Caco-2 (cell line): ENCODE data around the gene SAMD4A. TPM values are rescaled to one million over a fixed set of nuclear protein-coding genes. Genes with fewer than 3 reads are reported as not detected.

ENCODE experiments used
- BruUV-seq: library from RNA; stranded (reverse); fragments of 400-500 nt; replicated peaks from 2 replicates; lab custom pipeline; 2021; lab: Mats Ljungman, UMichigan
- CTCF ChIA-PET: fragments of 300-600 bp; sonication (Branson Sonifier 250); formaldehyde crosslinking; loops from one replicate; lab custom pipeline; 2022; ENCODE audit warnings: antibody characterized with exemption; lab: Charles Lee
- POLR2A ChIA-PET: fragments of 300-600 bp; sonication (Branson Sonifier 250); formaldehyde crosslinking; loops from one replicate; lab custom pipeline; 2022; ENCODE audit warnings: antibody characterized with exemption; lab: Charles Lee
- DNase-seq, 2 experiments: peaks; one replicate each; pipeline versions ENCODE4 v3.0.0 to v3.0.0-alpha.2; 2020 to 2022
- H3K27me3 ChIP-seq: replicated peaks from 2 replicates; pipeline ENCODE4 v1.6.0; 2011; ENCODE audit warnings: low read length; ENCODE audit not compliant: control insufficient read depth, insufficient read depth
- H3K36me3 ChIP-seq: 2 replicates; pipeline ENCODE4 v1.5.1; 2011; ENCODE audit warnings: low read length; ENCODE audit not compliant: control insufficient read depth, insufficient read depth
- H3K4me1 ChIP-seq: fragments of 250-450 bp; sonication (Bioruptor Pico); 2 replicates; pipeline ENCODE4 v1.5.1; 2020; ENCODE audit warnings: mild to moderate bottlenecking
- H3K4me3 ChIP-seq: 2 replicates; pipeline ENCODE4 v1.5.1; 2011; ENCODE audit warnings: low read depth, mild to moderate bottlenecking, control low read depth, low read length
- H3K9me3 ChIP-seq: fragments of 250-450 bp; sonication (Bioruptor Pico); 2 replicates; pipeline ENCODE4 v1.5.1; 2020; ENCODE audit warnings: mild to moderate bottlenecking, moderate library complexity
- H3K27ac Mint-ChIP-seq: one replicate; pipeline ENCODE4 v1.8.0; 2022; ENCODE audit warnings: mixed read lengths; ENCODE audit not compliant: unreplicated experiment
- H3K27me3 Mint-ChIP-seq: one replicate; pipeline ENCODE4 v1.8.0; 2022; ENCODE audit warnings: mixed read lengths; ENCODE audit not compliant: insufficient read depth, unreplicated experiment
- H3K36me3 Mint-ChIP-seq: one replicate; pipeline ENCODE4 v1.8.0; 2022; ENCODE audit warnings: mild to moderate bottlenecking, mixed read lengths; ENCODE audit not compliant: insufficient read depth, unreplicated experiment
- H3K4me1 Mint-ChIP-seq: one replicate; pipeline ENCODE4 v1.8.0; 2022; ENCODE audit warnings: low read depth, mixed read lengths; ENCODE audit not compliant: unreplicated experiment
- H3K4me3 Mint-ChIP-seq: one replicate; pipeline ENCODE4 v1.8.0; 2022; ENCODE audit warnings: mild to moderate bottlenecking, moderate library complexity, mixed read lengths; ENCODE audit not compliant: unreplicated experiment
- H3K9me3 Mint-ChIP-seq: one replicate; pipeline ENCODE4 v1.8.0; 2022; ENCODE audit warnings: mixed read lengths; ENCODE audit not compliant: unreplicated experiment
- intact Hi-C: fragments of 100-400 bp; cut with micrococcal nuclease; formaldehyde crosslinking; loops from one replicate; pipeline ENCODE4 v1.10.0; 2022; ENCODE audit not compliant: unreplicated experiment
- total RNA-seq: library from RNA; stranded (reverse); gene quantifications from 2 replicates; pipeline ENCODE4 v1.2.3, GENCODE V29; 2022
- TF ChIP-seq, protein P1 (sequence below), 2 experiments: fragments of 200-600 bp in 1 of 2; IDR thresholded peaks; 1 replicate in 1 of 2; 2 replicates in 1 of 2; pipeline versions ENCODE4 v1.5.1 to v1.8.0; 2011 to 2022; ENCODE audit warnings: antibody characterized with exemption in 1 of 2, control low read depth in 1 of 2, inconsistent platforms in 1 of 2, low read depth in 1 of 2, low read length in 1 of 2, mild to moderate bottlenecking in 1 of 2, moderate library complexity in 1 of 2; ENCODE audit not compliant: insufficient read depth in 1 of 2, severe bottlenecking in 1 of 2, unreplicated experiment in 1 of 2

Gene SAMD4A
- total RNA-seq, 1 experiment from 2014 or later: 60.8 TPM

DNA sequence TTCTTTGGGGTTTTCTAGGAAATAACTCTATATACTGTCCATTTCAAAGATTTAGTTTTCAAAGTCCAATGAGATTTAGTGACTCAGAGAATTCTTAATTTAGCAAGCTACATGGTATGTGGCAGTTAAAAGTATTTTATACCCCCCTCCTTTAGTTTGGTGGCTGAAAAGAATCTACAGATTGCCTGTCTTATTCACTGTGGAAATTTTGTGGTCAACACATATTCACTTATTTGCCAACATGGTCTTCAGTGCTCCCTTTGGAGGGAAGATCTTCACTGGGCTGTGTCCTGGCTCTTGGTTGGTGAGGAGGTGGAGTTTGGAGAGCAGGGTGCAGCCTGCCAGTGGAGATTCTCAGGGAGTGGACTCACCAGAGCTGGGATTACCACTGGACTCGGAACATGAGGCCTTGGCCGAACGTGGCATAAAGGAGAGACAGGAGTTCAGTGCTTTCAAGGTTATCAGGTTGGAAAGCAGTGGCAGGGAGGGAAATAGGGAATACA, 39.8 kb downstream of the SAMD4A start:
- CTCF ChIA-PET: interaction anchor here (0.6 kb wide), 1 partner anchor 100 kb away, joined by 3 read pairs; no protein-coding TSS in a partner anchor

DNA sequence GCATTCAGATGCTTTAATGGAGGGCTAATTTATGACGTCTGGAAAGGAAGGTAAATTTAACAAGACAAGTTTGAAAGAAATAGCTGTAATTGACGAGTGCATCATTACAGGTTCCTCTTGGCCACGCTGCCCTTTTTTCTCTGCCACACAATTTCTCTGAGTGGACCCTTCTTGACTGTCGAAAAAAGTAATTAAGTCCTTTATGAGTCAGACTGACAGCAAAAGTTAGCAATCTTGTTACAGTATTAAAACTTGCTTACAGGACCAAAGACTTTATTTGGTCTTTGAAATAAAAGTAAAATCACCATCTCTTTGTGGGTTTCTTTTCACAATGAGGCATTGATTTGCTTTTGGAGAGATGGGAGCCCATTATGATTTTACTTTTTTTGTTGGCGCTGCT, 42.6 kb downstream of the SAMD4A start:
- H3K27ac Mint-ChIP-seq: no peak overlapping the region

More for the DNA sequence above, 39.8 kb downstream of the SAMD4A start:
- H3K9me3 Mint-ChIP-seq: peaks cover 10% of the 10 kb centered on the region
- DNase-seq: no peak
- BruUV-seq: no TSS peak
- peaks cover 24% of the 10 kb centered on the region for H3K4me1 Mint-ChIP-seq
- H3K4me1 ChIP-seq: no peaks in the 10 kb centered on the region
- H3K36me3 Mint-ChIP-seq: peaks cover 22% of the 10 kb centered on the region
- H3K27me3 Mint-ChIP-seq: no peaks in the 10 kb centered on the region
- H3K27ac Mint-ChIP-seq: peak overlapping the region; percentile 14
- no peaks in the 10 kb centered on the region for H3K36me3 ChIP-seq
- TF ChIP-seq, protein P1, sequence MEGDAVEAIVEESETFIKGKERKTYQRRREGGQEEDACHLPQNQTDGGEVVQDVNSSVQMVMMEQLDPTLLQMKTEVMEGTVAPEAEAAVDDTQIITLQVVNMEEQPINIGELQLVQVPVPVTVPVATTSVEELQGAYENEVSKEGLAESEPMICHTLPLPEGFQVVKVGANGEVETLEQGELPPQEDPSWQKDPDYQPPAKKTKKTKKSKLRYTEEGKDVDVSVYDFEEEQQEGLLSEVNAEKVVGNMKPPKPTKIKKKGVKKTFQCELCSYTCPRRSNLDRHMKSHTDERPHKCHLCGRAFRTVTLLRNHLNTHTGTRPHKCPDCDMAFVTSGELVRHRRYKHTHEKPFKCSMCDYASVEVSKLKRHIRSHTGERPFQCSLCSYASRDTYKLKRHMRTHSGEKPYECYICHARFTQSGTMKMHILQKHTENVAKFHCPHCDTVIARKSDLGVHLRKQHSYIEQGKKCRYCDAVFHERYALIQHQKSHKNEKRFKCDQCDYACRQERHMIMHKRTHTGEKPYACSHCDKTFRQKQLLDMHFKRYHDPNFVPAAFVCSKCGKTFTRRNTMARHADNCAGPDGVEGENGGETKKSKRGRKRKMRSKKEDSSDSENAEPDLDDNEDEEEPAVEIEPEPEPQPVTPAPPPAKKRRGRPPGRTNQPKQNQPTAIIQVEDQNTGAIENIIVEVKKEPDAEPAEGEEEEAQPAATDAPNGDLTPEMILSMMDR (IDR thresholded peaks at IDR 0.05; ENCODE audit: insufficient read depth in 1 of 2, low read depth in 1 of 2, low read length in 1 of 2, severe bottlenecking in 1 of 2, unreplicated experiment in 1 of 2): no peak
- no peaks in the 10 kb centered on the region for H3K9me3 ChIP-seq
- H3K4me3 ChIP-seq: no peak overlapping the region
- POLR2A ChIA-PET: no interaction called here
- intact Hi-C loops: no loop called here
- H3K4me3 Mint-ChIP-seq: no peak overlapping the region
- H3K27me3 ChIP-seq: no peaks in the 10 kb centered on the region

DNA sequence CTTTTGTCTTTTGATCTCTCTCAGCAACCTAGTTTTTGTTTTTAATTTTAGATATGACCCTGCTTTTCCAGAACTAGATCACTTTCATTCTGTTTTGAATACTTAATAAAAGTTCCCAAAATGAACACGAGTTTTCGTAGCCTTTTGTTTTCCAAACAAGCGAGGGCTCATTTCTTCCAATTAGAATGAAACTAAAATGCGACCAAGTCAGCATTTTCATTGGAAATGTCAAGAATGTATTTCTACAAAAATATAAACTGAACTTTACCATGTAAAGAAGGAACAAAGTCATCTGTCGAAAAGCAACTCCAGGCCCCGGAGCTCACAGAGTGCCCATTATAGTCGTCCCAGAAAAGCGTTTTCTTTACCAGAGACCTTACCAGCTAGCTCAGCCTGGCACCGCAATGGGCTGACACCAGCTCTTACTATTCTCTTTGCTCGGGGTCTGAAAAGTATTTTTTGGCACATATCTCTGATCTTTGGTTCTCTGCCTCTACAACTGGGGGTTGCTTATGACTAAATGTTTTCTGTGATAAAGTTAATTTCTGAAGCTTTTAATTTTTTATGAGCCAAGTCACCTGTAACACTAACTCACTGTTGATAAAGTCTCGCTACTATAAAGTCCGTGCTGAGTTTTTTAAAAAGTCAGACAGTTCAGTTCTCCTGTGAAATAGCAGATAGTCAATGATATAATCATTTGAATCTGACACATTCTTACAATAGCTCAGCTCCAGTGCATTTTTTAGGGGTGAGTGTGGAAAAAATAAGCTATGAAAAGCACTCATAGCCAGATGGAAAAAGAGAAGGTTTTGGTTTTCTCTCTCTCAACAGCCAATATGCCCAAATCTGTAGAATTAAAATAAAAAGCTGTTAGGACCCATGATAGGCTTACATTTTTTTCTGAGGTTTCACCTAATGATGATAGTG, 43.4 kb downstream of the SAMD4A start:
- Histone ChIP-seq H3K4me3 (no peak overlapping the region), H3K9me3 (no peaks in the 10 kb centered on the region), H3K27me3 (no peaks in the 10 kb centered on the region), H3K4me1 (no peaks in the 10 kb centered on the region; the same call in 1 of the 2 replicates), H3K36me3 (no peaks in the 10 kb centered on the region)
- H3K27me3 Mint-ChIP-seq: no peaks in the 10 kb centered on the region
- DNase-seq: no peak
- H3K27ac Mint-ChIP-seq: no peak overlapping the region
- BruUV-seq: no TSS peak
- ChIA-PET CTCF (interaction anchor here (0.5 kb wide), 1 partner anchor 117 kb away, joined by 4 read pairs; no protein-coding TSS in a partner anchor), POLR2A (no interaction called here)
- H3K4me1 Mint-ChIP-seq: peaks cover 18% of the 10 kb centered on the region
- H3K9me3 Mint-ChIP-seq: peaks cover 10% of the 10 kb centered on the region
- TF ChIP-seq, protein P1 (IDR thresholded peaks at IDR 0.05; ENCODE audit: insufficient read depth in 1 of 2, low read depth in 1 of 2, low read length in 1 of 2, severe bottlenecking in 1 of 2, unreplicated experiment in 1 of 2): no peak
- peaks cover 15% of the 10 kb centered on the region for H3K36me3 Mint-ChIP-seq
- no peak overlapping the region for H3K4me3 Mint-ChIP-seq
- intact Hi-C loops: loop anchor here (5.0 kb wide), 1 partner anchor 33 kb away; no protein-coding TSS in a partner anchor

More for the DNA sequence above, 42.6 kb downstream of the SAMD4A start:
- CTCF ChIA-PET: interaction anchor here (0.5 kb wide), 1 partner anchor 116 kb away, joined by 4 read pairs; no protein-coding TSS in a partner anchor
- Mint-ChIP-seq H3K36me3 (peaks cover 15% of the 10 kb centered on the region), H3K4me1 (peaks cover 18% of the 10 kb centered on the region), H3K27me3 (no peaks in the 10 kb centered on the region), H3K4me3 (no peak overlapping the region), H3K9me3 (peaks cover 10% of the 10 kb centered on the region)
- DNase-seq: no peak
- Histone ChIP-seq H3K4me1 (no peaks in the 10 kb centered on the region; the same call in 1 of the 2 replicates), H3K4me3 (no peak overlapping the region), H3K9me3 (no peaks in the 10 kb centered on the region), H3K36me3 (no peaks in the 10 kb centered on the region), H3K27me3 (no peaks in the 10 kb centered on the region)
- no TSS peak for BruUV-seq
- intact Hi-C loops: no loop called here
- TF ChIP-seq, protein P1 (IDR thresholded peaks at IDR 0.05; ENCODE audit: insufficient read depth in 1 of 2, low read depth in 1 of 2, low read length in 1 of 2, severe bottlenecking in 1 of 2, unreplicated experiment in 1 of 2): no peak
- POLR2A ChIA-PET: no interaction called here
